Epidermal melanocyte (primary cell): ENCODE measurements around the gene SEMA7A.

Source experiments
- DNase-seq: peaks from one replicate; pipeline ENCODE4 v3.0.0; 2011; ENCODE audit warnings: low spot score; ENCODE audit not compliant: insufficient read length

Gene SEMA7A

DNA sequence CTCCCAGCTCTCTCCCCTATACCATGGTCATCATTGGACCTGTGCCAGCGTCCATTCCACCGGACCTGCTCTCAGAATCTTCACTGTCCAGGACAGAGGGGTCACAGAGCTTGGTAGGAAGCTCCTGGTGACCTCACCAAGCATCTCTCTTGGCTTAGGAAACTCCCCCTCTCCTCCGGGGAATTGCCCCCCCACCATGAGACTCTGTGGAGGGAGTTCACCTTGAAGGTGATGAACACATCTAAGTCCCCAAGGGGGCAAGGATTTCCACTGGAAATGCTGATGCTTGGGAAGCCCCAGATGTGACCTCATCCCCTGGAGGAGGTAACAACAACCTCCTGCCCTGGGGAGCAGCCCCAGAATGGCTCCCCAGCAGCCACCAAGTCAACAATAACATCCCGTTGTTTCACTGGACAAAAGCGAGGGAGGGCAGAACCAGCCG is 3.2 kb downstream of the SEMA7A start:
- DNase-seq, result no peak

DNA sequence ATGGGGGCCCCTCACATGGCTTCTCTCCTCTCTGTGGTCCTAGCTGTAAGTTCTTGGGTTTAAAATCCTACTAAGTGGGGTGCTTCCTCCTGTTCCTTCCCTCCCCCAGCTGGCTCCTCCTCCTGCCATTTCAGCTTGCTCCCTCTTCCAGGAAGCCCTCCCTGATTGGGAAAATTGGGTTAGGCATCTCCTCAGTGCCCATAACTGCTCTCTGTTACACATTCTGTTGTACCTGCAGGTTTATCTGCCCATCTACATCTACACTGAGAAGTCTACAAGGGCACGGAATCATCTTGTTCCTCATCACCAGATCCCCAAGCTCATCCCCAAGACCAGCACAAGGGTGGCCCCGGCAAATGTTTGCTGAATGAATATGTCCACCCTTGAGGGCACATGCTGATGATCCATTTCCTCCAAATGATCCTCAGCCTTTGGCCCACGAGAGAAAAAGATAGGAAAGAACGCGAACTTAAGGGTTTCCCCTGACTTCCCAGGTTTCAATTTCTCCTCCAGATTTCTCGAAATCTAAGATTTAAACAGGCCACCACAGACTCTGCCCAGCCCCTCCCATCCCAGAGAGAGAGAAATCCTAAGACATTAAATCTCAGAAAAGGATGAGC is 3.9 kb downstream of the SEMA7A start:
- no peak for DNase-seq

DNA sequence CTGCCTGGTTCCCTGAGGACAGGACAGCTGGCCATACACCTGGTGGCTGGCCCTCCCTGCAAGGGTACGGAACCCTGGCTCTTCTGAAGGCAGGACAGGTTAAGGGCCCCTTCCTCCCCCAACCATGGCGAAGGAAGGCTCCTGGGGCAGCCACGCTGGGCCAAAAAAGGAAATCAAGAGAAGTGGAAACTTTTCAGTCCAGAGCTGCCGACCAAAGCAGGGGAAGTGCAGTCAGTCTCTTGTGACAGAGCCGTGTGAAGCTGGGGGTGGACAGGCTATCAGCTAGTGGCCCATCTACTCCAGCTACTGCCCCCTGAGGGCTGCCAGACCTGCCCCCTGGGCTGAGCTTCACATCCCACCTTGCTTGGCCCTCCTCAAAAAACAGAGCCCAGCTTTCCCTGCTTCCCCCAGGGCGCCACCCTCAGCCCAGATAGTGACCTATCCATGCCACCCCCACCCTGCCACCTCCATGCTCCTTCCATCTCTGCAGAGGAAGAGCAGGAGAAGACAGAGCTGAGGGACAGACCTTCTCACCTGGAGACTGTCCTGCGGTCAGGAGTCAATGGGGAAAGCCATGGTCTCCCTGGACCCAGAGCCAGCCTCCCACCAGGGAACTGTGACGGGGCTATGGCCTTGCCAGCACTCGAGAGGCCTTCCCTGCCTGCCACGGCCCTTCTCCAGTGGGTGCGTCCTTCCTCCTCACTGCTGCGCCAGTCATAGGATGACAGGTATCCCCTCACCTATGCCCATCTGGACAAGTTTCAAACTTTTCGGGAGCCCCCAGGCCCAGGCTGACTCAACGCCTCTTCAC is 4.6 kb downstream of the SEMA7A start:
- no peak for DNase-seq

DNA sequence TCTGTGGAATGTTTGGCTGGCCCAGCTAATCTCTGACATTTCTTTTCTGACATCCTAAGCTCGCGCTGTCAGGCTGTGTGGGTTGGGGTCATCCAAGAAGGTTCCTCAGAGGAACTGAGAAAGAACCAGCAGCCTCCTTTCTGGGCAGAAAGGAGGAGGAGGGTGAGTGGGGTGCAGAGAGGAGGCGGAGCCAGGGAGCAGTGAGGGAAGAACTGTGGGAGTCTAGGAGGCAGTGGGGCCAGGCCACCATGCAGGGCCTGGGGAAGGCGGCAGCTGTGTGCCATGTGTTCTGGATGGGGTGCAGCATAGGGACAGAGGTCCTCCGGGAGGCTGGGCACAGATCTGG is 5.3 kb downstream of the SEMA7A start:
- no peak for DNase-seq

DNA sequence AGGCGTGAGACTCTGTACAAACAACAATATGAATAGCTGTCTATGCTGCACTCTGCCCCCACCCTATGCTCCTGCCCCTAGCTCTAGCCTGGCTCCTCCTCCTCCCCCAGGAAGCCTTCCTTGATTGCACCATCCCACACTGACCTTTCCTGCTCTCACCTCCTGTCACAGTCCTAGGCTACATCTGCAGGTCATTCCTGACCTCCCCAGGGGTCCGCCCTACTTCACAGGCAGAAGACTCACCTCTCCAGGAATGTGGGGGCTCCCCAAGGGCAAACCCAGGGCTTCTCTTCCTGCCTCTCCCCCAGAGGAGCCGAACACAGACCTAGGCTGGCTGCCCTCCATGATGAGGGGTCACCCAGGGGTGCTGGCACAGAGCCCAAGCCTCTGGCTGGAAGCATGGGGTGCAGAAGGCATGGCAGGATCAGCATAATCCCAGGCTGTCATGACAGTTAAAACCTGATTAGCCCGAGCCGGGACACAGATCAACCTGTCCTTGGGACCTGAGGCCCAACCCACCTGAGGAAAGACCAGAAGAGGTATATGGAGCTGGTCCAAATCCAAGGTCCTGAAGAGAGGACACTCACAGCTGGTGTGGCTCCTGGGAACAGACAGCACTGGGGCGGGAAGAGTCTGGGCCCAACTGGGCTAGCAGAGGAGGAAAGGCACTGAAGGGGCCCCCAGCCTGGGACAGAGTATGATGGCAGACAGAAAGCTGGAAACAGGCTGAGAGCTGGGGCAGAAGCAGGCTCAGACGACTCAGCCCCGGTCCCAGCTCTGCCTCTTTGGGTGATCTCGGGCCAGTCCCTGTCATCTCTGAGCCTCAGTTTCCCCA is 5.9 kb downstream of the SEMA7A start:
- DNase-seq, result no peak

DNA sequence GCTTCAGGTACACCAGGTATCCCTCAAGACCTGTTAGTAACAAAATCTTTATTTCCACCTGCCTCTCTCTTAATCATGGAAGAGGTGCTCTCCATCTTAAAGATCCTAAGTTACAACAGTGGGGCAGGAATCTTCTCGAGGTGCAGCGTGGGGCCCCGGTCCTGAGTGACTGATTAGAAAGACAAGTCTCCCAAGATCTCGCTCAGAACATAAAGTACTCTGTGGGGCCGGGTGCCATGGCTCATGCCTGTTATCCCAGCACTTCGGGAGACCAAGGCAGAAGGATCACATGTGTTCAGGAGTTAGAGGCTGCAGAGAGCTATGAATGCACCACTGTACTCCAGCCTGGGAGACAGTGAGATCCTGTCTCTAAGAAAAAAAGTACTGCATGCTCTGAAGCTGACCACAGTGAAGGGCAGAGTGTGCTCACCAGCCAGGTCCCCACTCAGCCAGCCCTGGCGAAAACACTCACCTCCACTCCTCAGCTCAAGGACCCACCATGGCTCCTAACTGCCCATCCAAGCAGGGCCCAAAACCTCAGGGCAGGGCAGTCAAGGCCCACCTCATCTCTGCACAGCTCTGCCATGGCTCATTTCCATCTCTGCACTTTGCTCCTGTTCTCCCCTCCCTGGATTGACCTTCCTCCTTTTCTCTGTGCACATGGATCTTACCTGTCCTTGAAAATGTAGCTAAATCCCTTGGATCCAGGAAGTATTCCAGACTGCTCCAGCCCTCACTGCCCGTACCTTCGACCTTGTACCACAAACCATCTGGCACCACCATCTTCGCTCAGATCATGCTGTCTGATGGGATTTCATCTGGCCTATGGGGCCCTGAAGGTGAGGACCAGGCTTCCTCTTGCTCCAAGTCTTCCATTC is 7.1 kb downstream of the SEMA7A start:
- no peak for DNase-seq

DNA sequence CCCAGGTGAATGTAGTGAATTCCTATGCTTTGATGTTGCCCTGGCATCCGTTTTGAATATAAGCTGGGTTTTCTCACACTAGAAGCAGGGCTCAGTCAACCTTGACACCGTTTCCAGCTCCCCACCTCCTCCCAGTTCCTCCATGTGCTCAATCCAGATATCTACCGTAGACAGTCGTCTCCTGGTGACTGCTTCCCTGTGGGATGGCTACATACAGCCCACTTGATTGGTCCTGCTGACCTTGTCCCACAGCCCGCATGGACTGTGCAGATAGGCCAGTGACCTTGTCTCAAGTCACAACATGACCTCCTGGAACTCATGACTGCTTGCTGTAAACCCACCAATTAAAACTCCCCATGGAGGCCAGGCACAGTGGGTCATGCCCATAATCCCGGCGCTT is 8.1 kb downstream of the SEMA7A start:
- DNase-seq, result no peak

DNA sequence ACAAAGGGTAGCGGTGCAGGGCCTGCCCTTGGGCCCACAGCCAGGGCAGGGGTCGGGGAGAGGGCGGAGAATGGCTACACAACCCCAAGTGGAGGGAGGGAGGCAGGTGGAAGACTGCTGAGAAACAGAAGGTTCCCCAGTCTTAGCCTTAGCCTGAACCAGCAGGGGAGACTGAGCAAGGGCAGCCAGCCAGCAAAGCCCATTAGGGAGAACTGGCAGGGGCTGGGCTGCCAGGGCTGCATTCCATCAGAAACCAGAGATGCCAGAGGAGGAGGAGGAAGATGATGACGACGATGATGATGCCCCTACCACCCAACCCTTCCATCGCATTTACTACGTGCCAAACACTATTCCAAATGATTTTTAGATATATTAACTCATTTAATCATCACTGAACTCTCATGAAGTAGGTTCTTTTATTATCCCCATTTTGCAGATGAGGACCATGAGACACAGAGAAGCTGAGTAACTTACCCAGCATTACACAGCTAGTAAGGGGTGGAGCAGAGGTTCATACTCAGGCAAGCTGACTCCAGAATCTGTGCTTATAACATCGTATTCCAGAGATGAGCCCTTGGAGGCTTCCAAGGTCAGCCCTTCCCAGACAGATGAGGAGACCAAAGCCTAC is 8.7 kb downstream of the SEMA7A start:
- DNase-seq, result no peak

DNA sequence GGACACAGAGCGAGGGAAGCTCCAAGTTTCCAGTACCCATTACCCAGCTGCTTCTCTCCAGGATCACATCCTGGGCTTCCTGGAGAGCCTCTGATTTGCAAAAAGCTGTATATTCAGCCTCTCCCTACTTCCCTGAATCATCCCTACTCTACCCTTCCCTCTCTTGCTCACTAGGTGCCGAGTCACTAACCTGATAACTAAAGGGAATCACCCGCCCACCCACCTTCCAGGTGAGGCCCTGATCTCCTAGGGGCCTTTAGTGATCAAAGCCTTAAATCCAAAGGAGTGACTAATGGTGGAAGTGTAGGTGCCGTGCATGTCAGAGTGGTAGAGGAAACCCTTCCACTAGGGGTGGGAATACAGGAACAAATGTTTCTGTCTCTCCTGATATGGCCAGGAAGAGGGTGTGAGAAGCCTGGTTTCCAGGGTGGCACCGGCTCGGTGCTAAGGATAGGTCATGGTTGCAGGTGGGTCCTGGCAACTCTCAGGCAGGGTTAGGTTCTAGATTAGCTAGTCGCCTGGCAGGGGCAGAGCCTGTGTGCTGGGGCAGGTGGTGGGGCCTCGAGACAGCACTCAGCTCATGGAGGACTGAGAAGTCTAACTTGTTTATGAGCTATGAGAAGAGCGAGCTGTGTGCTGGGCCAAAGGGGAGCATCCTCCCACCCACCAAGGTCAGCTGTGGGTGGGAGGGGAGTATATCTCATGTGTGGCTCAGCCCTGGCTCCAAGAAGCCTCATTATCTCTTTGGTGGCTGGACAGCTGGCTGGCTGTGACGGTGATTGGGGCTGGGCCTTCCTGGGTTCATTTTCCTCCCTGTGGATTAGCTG is 10.1 kb downstream of the SEMA7A start:
- DNase-seq, result no peak

DNA sequence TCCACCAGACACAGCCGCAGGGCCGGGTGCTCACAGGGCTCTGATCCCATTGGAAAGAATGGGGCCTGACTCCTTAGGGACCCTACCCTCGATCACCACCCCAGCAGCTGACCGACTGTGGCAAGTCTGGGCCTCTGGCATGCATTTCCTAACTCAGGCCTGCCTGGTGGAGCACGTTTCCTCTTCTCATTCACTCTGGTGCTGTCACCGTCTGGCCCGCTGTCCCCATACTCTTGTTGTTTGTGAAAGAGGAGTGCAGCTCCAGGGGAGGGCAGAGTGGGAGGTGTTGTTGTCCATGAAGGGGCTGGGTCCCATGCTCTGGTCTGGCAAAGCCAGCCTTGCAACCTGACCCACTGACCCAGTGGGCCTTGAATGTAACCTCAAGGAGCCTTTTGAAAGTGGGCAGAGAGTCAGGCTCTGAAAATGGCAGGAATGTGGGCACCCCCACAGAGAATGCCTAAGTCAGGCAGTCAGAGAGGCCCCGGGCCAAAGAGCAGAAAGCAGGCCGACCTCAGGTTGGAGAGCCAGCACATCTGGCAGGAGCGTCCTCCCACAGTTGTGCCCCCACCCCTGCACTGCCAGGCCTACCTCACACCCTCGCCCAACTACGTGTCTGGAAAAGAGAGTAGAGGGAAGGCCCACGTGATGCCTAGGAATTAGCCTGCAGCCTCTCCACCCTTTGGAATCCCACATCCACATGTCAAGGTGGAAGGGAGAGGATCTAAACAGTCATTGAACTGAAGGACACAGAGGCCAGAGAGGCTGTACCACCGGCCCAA is 10.9 kb downstream of the SEMA7A start:
- DNase-seq, result peak; percentile 55

DNA sequence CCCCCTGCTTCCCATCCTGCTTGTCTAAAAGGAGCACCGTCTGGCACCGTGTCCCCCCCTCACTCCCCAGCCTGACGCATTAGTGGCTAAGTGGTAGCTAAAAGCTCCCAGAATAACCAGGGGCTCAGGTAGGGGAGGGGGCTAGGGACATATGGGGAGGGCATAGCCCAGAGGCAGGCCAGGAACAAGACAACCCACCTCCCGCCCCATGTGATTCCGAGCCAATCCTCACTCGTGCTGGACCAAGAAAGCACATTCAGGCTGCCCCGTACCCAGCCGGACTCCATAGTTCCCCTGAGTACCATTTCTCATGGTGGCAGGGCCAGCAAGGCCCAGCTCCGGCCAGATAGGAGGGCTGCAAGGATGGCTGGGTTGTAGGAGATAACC is 11.5 kb downstream of the SEMA7A start:
- DNase-seq, result no peak

DNA sequence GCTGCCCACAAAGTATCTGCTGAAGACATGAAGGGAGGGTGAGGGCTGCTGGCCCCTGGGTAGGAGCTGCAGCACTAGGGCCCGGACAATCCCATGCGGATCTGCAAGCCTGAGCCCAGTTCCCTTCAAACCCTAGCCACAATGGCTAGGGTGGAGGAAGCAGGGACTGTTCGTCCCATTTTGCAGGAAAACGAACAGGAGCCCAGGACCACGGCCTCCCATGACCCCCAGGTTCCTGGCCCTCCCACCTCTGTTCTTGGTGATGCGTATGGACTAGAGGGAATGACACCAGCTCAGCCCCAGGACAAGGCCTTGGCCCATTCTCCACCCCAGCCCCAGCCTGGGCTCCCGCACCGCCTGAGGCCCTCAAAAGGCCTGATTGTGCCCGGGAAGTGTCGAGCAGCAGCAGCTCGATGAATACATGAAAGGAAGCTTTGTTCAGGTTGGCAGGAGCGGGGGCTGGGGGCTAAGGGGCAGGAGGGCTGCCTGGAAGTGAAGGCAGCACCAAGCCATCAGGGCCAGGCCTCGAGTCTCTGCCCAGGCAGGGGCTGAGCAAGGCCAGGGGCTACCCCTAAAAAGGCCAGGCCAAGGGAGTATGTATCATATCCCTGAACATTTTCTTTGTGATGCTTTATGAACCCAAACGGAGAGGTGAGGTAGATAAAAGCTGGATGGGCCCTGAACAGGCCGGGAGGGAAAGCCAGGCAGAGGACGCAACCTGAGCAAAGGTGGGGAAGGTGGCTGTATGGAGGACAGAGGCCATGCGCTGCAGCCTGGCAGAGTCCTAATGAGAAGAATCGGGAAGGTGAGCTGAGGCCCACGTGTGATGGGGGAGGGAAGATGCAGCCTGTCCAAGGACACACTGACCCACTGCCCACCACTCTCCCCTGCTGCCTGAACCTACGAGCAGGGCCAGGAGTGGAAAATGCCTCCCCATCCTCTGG is 12.2 kb downstream of the SEMA7A start:
- peak; percentile 88 for DNase-seq

DNA sequence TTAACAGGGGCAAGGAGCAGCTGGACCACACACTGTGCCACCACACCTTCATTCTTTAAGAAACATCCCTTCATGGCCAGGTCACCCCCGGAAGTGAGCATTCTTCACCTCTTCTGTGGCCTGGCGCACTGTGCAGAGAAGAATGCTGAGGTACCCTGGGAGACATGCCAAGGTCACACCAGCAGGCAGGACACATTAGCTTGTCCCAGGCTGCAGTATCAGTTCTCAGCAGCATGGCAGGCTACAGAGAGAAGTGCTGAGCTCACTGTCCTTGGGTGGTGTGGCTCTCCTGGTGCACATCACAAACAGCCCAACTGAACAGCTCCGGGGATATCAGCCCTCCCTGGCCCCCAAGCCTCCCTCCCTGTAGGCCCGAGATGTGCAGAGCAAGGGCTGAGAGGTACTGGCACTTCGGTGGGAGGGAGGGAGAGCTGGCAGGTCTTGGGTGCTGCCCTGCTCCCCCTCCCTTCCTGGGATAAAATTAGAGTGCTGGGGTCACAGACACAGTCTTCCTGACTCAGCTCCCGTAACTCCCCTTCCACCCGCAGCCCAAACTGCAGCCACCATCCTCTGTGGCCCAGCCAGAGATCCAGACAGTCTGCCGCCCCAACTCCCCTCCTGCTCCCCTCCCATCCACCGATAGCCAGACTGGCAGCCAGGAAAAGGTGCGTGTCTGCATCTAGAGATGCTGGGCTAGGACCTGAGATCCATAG is 13.4 kb downstream of the SEMA7A start:
- no peak for DNase-seq

DNA sequence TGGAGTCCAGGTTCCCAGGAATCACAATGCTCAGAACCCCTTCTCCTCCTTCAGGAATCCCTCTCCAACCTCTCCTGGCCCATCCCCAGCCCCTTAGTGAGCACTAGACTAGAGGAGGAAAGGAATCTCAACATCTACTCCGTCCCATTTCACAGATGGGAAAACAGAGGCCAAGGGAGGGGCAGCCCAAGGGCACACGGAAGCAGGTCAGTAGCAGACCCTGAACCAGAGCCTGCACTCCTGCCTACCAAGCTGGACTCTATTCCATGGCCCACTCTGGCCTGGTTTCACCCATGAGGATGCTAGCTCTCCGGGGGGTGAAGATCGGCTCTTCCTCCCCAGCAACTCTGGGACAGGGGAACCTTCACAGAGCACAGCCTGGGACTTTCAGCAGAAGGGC is 14.3 kb downstream of the SEMA7A start:
- no peak for DNase-seq

DNA sequence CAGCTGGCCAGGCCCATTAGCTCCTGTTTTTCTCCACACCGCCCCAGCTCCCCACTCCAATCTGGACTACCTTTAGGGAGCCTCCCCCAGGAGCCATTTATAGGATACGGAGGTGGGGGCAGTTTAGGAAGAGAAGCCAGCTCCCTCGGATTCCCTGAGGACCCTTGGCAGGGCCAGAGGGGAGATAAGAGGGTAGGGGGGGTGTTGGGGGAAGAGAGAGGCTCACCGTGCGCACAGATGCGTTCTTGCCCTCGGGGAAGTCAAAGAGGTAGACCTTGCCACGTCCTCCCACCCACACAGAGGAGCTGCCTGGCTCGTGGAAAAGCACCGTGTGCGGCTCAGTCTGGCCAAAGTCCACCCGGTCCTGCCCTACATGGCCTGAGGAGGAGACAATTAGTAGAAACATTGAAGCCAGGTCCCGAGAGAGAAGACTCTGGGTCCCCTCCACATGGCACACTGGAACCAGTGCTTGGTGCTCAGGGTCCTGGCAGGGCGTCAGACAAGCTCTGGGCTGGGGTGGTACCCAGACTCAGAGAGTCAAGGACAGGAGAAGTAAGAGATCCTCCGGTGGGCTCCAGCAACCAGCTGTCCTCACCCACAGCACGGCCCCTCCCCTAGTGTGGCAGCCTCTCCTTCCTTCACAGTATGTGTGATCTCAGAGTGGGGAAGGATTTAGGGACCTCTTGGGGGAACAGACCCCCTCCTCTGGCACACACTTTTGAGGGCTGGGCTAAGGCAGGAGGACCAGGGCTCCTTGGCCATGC is 15.0 kb downstream of the SEMA7A start:
- no peak for DNase-seq

DNA sequence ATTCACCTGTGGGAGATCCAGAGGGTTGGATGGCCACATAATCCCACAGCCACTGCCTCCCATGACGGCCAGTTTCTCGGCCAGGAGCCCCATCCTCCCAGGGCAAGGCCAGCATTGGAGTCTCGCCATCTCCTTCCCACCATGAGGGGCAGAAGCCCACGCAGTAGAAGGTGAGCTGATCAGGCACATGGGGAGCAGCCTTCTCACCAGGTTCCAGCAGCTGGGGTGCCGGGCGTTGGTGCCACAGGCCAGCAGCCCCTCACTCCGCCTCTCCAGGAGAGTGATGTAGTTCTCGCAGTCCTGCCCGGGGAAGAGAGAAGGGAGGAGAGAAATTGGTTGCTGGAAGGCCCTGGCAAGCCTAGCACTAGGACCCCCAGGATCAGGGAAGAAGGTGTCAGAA is 16.1 kb downstream of the SEMA7A start:
- DNase-seq, result no peak

DNA sequence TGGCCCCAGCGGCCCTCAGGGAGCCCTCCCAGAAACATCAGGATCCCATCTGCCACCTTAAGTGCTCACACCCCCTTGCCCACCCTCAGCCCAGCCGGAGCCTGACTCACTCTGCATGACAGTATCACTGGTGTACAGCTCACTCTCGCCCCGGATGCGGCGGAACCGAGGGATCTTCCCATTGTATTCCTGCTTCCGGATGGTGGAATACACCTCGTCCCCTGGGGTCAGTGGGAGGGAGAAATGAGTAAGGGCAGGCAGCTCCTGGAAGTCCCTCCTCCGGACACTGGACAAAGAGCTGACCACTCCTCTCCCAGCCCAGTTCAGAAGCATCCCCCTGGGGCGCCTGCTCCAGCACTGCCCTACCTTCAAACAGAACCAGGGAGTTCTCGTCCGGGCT is 16.5 kb downstream of the SEMA7A start:
- DNase-seq, result no peak
